NCI-H187 treated with DMSO at 0.1 percent for 48 hours (cell line): Measurements from ENCODE around the gene CCR7.

Experiments
- DNase-seq: peaks from one replicate; lab custom pipeline; 2025; lab: John Stamatoyannopoulos, UW

Gene CCR7

GRCh38 chr17:40561294-40561870 is 3.9 kb downstream of the CCR7 start:
- DNase-seq = no peak

- DNase-seq = no peak
Observed at GRCh38 chr17:40560592-40561293, 4.5 kb downstream of the CCR7 start.

GRCh38 chr17:40559954-40560591 is 5.2 kb downstream of the CCR7 start:
- peak; percentile 59 for DNase-seq

- no peak for DNase-seq
Observed at GRCh38 chr17:40559564-40559916, 5.7 kb downstream of the CCR7 start.

- DNase-seq = no peak
Observed at GRCh38 chr17:40558890-40559563, 6.2 kb downstream of the CCR7 start.

- DNase-seq = no peak
Observed at GRCh38 chr17:40558300-40558889, 6.9 kb downstream of the CCR7 start.

- no peak for DNase-seq
Observed at GRCh38 chr17:40557531-40558299, 7.6 kb downstream of the CCR7 start.

GRCh38 chr17:40556884-40557414 is 8.3 kb downstream of the CCR7 start:
- DNase-seq = peak; percentile 32

- no peak for DNase-seq
Observed at GRCh38 chr17:40556198-40556661, 9.0 kb downstream of the CCR7 start.

GRCh38 chr17:40555296-40556190 is 9.7 kb downstream of the CCR7 start:
- DNase-seq = no peak

GRCh38 chr17:40554646-40555295 is 10.5 kb downstream of the CCR7 start:
- DNase-seq = no peak

GRCh38 chr17:40553694-40554534 is 11.4 kb downstream of the CCR7 start:
- peak; percentile 37 for DNase-seq

- DNase-seq = no peak
Observed at GRCh38 chr17:40552806-40553693, 12.2 kb downstream of the CCR7 start.

GRCh38 chr17:40551879-40552768 is 13.1 kb downstream of the CCR7 start:
- DNase-seq = peak; percentile 78

- DNase-seq = no peak
Observed at GRCh38 chr17:40551091-40551878, 14.0 kb downstream of the CCR7 start.

GRCh38 chr17:40550608-40551007 is 14.7 kb downstream of the CCR7 start:
- no peak for DNase-seq
